NK-92 (cell line): ENCODE measurements around the gene RWDD3.

Experiments
- DNase-seq: peaks from one replicate; lab custom pipeline; 2025; ENCODE audit not compliant: unreplicated experiment; lab: John Stamatoyannopoulos, UW

RWDD3 gene

DNA sequence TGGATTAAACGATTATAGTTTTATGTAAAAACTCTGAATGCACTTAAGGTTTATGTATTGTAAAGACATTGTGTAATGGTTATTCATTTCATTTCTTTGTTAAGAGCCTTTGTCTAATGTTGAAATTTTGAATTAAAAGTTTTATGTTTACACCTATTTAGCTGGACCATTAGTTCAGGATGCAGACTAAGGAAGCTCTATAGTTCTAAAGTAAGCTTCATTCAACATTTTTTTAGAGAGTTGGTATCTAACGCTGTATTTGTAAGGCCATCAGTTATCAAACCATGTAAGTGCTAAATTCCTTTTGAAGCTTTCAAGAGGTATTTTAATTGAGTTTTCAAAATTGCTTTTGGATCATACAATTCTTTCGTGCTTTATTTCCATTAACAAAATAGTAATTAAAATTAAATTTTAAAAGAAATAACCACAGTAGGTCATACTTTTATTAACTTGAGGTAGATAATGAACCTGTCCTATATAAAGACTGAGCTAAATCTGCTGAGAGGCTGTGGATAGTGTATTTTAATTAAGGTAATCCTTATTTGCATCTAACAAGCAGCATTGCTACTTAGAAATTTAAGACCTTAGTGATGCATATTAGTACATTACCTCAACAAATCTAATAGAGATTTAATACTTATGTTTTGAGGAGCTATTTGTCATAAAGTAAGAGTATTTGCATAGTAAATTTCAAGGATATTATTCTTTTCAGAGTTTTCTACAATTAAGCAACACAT, 47.9 kb downstream of the RWDD3 start:
- no peak for DNase-seq

DNA sequence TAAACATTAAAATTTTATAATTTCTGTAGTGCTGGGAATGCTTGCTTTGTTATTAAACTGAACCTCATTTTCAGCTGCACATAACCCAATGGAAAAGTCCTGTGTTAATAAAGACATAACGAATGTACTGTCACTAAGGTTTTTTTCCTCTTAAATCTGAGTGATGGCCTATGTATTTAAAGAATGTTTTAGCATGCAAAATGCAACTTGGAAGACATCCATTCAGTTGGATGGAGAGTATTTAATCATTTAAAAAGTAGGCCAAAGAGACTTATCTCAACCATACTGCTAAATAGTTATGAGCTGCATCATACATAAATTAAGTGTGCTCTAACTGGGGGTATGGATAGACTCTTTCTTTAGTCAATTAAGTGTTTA, 48.5 kb downstream of the RWDD3 start:
- DNase-seq: no peak

DNA sequence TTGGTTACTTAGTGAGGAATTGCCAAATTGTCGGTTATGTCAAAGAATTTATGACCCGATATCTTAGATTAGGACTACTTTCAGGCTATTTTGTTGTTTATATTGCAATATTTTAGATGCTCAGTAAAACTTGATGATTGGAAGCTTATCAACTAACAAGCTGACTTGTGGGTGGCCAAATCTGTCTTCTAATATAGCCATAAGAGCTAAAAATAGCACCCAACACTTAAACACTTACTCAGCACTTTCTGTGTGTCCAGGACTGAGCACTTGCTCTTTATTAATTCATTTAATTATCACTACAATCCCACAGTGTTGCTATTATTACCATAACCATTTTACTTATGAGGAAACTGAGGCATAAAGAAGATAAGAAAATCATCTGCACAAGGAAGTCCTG, 50.4 kb downstream of the RWDD3 start:
- DNase-seq: no peak

DNA sequence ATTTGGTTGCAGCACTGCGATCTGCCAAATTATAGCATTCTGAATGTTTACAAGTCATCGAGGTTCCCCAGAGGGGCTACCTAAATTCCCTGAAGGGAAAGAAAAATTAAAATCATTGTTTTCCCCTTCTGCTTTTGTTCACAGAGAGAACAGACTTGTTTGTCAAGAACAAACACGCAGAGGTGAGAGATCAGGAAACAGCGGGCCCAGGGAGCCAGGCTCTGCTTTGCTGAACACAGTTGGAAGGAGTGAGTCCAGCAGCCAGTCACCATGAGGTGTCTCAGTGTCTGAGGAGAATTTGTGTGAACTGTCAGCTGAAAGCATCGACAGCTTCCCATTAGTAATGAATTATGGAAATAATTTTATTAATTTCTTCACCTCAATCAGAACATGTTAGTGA, 52.5 kb downstream of the RWDD3 start:
- DNase-seq: no peak

DNA sequence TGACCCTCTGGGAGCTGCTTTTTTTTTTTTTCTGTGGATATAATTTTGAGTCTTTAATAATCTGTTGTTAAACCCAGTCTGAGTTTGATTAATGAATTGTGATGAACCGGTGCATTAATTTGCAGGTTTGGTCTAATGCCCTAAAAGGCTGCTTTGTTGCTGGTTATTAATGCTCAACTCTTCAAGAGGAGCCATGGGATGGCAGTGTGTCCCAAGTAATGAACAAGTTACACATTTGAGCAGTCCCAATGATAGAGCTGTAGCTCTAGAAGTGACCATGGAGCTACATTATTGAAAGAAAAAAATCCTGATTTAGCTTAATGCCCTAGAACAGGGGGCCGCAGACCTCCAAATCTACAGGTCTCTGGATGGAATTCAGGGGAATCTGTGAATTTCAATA, 53.1 kb downstream of the RWDD3 start:
- DNase-seq: no peak

DNA sequence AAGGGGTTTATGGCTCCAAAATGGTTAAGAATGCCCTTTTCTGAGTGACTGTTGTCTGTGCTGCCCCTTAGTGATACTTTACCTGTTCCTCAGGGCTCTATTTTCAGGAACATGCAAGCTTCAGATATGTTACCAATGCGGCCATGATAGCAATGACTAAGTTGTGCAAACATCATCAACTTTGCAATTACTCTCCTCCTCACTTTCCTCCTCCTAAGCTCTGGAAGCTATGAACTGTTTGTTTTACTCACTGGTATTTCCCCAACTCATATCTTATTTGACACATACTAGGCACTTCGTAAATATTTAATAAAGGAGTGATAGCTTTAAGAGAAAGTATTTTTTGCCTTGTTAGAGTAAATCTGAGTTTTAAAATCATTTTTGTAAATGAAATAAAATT, 53.8 kb downstream of the RWDD3 start:
- no peak for DNase-seq
